ENCODE data around the gene CTIF.

- no peak for TF ChIP-seq CTCF (IDR thresholded peaks at IDR 0.05)
- TF ChIP-seq GATA2 (CRISPR knock-in tag; IDR thresholded peaks at IDR 0.05) = no peak
- TF ChIP-seq TAF1 (IDR thresholded peaks at IDR 0.05; ENCODE audit: borderline replicate concordance, low read depth, low read length) = no peak
- no peak for TF ChIP-seq MAX (IDR thresholded peaks at IDR 0.05; ENCODE audit: low read depth)
Observed at GRCh38 chr18:48609820-48610815, 71.3 kb downstream of the CTIF start.

All from SK-N-SH (cell line).